Trophoblast cell (in vitro differentiated cells and primary cell): ENCODE data around the gene RTN1.

ENCODE experiments used
- DNase-seq, 2 donors: peaks; one replicate each; pipeline ENCODE4 v3.0.0-alpha.2; 2016
- H2AFZ ChIP-seq: 2 replicates; pipeline ENCODE4 v1.6.1; 2013; ENCODE audit warnings: low read length, moderate library complexity, mild to moderate bottlenecking; ENCODE audit not compliant: insufficient read depth, poor library complexity
- H2AK5ac ChIP-seq: 2 replicates; pipeline ENCODE4 v1.6.1; 2013; ENCODE audit warnings: mild to moderate bottlenecking, low read length
- H2BK120ac ChIP-seq: 2 replicates; pipeline ENCODE4 v1.6.1; 2013; ENCODE audit warnings: low read length, mild to moderate bottlenecking, moderate library complexity; ENCODE audit not compliant: insufficient read depth, poor library complexity
- H2BK12ac ChIP-seq: 2 replicates; pipeline ENCODE4 v1.6.1; 2013; ENCODE audit warnings: mild to moderate bottlenecking, low read length, moderate library complexity
- H2BK5ac ChIP-seq: 2 replicates; pipeline ENCODE4 v1.6.1; 2013; ENCODE audit warnings: low read length, low read depth, moderate library complexity, mild to moderate bottlenecking; ENCODE audit not compliant: poor library complexity
- H3K14ac ChIP-seq: 2 replicates; pipeline ENCODE4 v1.6.1; 2013; ENCODE audit warnings: mild to moderate bottlenecking, low read length
- H3K18ac ChIP-seq: 2 replicates; pipeline ENCODE4 v1.6.1; 2013; ENCODE audit warnings: mild to moderate bottlenecking, low read length
- H3K23ac ChIP-seq: 2 replicates; pipeline ENCODE4 v1.6.1; 2013; ENCODE audit warnings: low read length
- H3K27ac ChIP-seq: 2 replicates; pipeline ENCODE4 v1.5.1; 2013; ENCODE audit warnings: low read depth, mild to moderate bottlenecking, inconsistent platforms, low read length, moderate library complexity
- H3K27me3 ChIP-seq: 2 replicates; pipeline ENCODE4 v1.6.1; 2013; ENCODE audit warnings: inconsistent platforms, mild to moderate bottlenecking, low read length, moderate library complexity; ENCODE audit not compliant: insufficient read depth
- H3K36me3 ChIP-seq, 2 experiments: 1 replicate in 1 of 2; 2 replicates in 1 of 2; pipeline ENCODE4 v1.6.1; 2013; ENCODE audit warnings: low read length in 2 of 2, mild to moderate bottlenecking in 2 of 2, moderate library complexity in 1 of 2; ENCODE audit not compliant: insufficient read depth in 2 of 2, control insufficient read depth in 1 of 2
- H3K4ac ChIP-seq: 2 replicates; pipeline ENCODE4 v1.6.1; 2013; ENCODE audit warnings: low read depth, mild to moderate bottlenecking, low read length, moderate library complexity
- H3K4me1 ChIP-seq, 2 experiments: 1 replicate in 1 of 2; 2 replicates in 1 of 2; pipeline ENCODE4 v1.6.1; 2013; ENCODE audit warnings: low read length in 2 of 2, mild to moderate bottlenecking in 2 of 2, moderate library complexity in 1 of 2; ENCODE audit not compliant: insufficient read depth in 2 of 2, control insufficient read depth in 1 of 2
- H3K4me2 ChIP-seq: 2 replicates; pipeline ENCODE4 v1.6.1; 2013; ENCODE audit warnings: inconsistent platforms, mild to moderate bottlenecking, low read length, moderate library complexity
- H3K4me3 ChIP-seq: 2 replicates; pipeline ENCODE4 v1.5.1; 2013; ENCODE audit warnings: mild to moderate bottlenecking, low read depth, low read length, inconsistent platforms
- H3K79me1 ChIP-seq: one replicate; pipeline ENCODE4 v1.6.1; 2013; ENCODE audit warnings: low read length
- H3K79me2 ChIP-seq: 2 replicates; pipeline ENCODE4 v1.6.1; 2013; ENCODE audit warnings: low read length, mild to moderate bottlenecking; ENCODE audit not compliant: control insufficient read depth, insufficient read depth, poor library complexity
- H3K9ac ChIP-seq: 2 replicates; pipeline ENCODE4 v1.6.1; 2013; ENCODE audit warnings: mild to moderate bottlenecking, low read length
- H3K9me3 ChIP-seq: 2 replicates; pipeline ENCODE4 v1.6.1; 2013; ENCODE audit warnings: low read depth, mild to moderate bottlenecking, control low read depth, inconsistent platforms, low read length; ENCODE audit not compliant: insufficient read depth
- H4K12ac ChIP-seq: 2 replicates; pipeline ENCODE4 v1.6.1; 2013; ENCODE audit warnings: low read depth, mild to moderate bottlenecking, low read length, moderate library complexity
- H4K8ac ChIP-seq: 2 replicates; pipeline ENCODE4 v1.6.1; 2013; ENCODE audit warnings: low read depth, mild to moderate bottlenecking, low read length, moderate library complexity
- H4K91ac ChIP-seq: one replicate; pipeline ENCODE4 v1.6.1; 2013; ENCODE audit warnings: low read depth, mild to moderate bottlenecking, low read length, moderate library complexity
- WGBS: extraction: QIAGEN DNeasy Blood & Tissue Kit; methylation state at CpG from one replicate; pipeline ENCODE4 v1.1.7; 2013; ENCODE audit warnings: missing lambda C conversion rate; ENCODE audit not compliant: insufficient read length, insufficient coverage; ENCODE audit errors: extremely low coverage; 5-methylcytosine and 5-hydroxymethylcytosine counted together

Gene RTN1

GRCh38 chr14:59755409-59756135, 115.0 kb downstream of the RTN1 start:
- Histone ChIP-seq H2AK5ac (no peak overlapping the region), H3K9me3 (no peaks in the 10 kb centered on the region), H2BK12ac (no peak overlapping the region), H3K4ac (no peak overlapping the region), H3K27me3 (no peaks in the 10 kb centered on the region), H3K18ac (no peak overlapping the region), H3K23ac (no peak overlapping the region), H2BK120ac (no peak overlapping the region), H3K4me1 (no peaks in the 10 kb centered on the region), H3K27ac (no peak overlapping the region), H3K79me2 (no peaks in the 10 kb centered on the region), H2BK5ac (no peak overlapping the region), H3K14ac (no peak overlapping the region), H3K4me3 (no peak overlapping the region), H4K8ac (no peak overlapping the region), H4K12ac (no peak overlapping the region), H2AFZ (no peak overlapping the region), H3K79me1 (no peaks in the 10 kb centered on the region), H4K91ac (no peak overlapping the region), H3K4me2 (no peak overlapping the region), H3K9ac (no peak overlapping the region), H3K36me3 (no peaks in the 10 kb centered on the region)
- DNase-seq = no peak
- no CpG with 5 or more reads among the region's 1 CpG for WGBS

DNA sequence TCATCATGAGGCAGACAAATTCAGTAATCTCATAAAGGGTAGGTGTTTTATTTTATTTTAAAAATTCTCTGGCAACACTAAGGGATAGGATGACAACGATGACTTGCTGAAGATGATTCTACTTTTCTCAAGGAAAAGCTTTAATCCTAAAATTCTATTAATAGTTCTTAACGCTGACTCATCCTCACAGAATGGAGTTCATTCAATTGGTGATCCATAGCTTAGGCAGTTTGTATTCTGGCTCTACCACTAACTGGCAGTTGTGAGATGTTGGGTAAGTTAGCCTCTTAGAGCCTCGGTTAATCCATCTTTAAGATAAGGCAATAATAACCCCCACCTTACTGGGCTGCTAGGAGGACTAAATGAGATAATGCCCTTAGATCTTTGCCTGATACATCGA, 116.3 kb downstream of the RTN1 start:
- no peak overlapping the region for H2BK12ac ChIP-seq
- H3K36me3 ChIP-seq = no peaks in the 10 kb centered on the region
- H3K79me2 ChIP-seq = no peaks in the 10 kb centered on the region
- no peak overlapping the region for H2AK5ac ChIP-seq
- no peak overlapping the region for H2BK5ac ChIP-seq
- DNase-seq = no peak
- H3K4ac ChIP-seq = no peak overlapping the region
- H3K27ac ChIP-seq = no peak overlapping the region
- no peaks in the 10 kb centered on the region for H3K27me3 ChIP-seq
- no peaks in the 10 kb centered on the region for H3K4me1 ChIP-seq
- no peak overlapping the region for H2AFZ ChIP-seq
- no peak overlapping the region for H2BK120ac ChIP-seq
- no peak overlapping the region for H3K14ac ChIP-seq
- no peak overlapping the region for H3K9ac ChIP-seq
- WGBS = no CpG with 5 or more reads among the region's 4 CpGs
- H4K12ac ChIP-seq = no peak overlapping the region
- no peak overlapping the region for H4K91ac ChIP-seq
- no peak overlapping the region for H3K23ac ChIP-seq
- no peak overlapping the region for H3K4me2 ChIP-seq
- no peaks in the 10 kb centered on the region for H3K9me3 ChIP-seq
- H4K8ac ChIP-seq = no peak overlapping the region
- no peaks in the 10 kb centered on the region for H3K79me1 ChIP-seq
- no peak overlapping the region for H3K4me3 ChIP-seq
- no peak overlapping the region for H3K18ac ChIP-seq

DNA sequence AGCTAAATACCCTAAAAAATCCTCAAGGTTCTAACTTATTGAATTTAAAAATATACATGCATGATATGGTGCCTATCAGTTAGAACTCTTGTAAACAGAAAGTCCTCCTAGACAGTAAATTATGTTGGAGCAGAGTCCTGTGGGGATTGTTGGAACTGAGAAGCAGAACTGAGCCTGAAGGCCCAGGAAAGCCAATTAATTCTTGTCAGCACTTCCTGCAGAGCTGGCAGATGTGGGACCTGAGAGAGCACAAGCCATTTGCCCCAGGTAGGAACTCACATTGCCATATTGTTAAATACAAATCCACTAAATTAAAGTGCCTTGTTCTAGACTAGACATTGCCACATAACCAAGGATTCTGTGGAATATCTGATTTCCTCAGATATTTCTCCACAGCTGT, 117.1 kb downstream of the RTN1 start:
- no peaks in the 10 kb centered on the region for H3K79me1 ChIP-seq
- H2BK12ac ChIP-seq = no peak overlapping the region
- no peak overlapping the region for H2AK5ac ChIP-seq
- no peak overlapping the region for H3K4me3 ChIP-seq
- H4K91ac ChIP-seq = no peak overlapping the region
- no peaks in the 10 kb centered on the region for H3K9me3 ChIP-seq
- no peak overlapping the region for H3K4me2 ChIP-seq
- no peak overlapping the region for H3K23ac ChIP-seq
- no peak overlapping the region for H3K9ac ChIP-seq
- no peaks in the 10 kb centered on the region for H3K36me3 ChIP-seq
- H3K4me1 ChIP-seq = no peaks in the 10 kb centered on the region
- no peak overlapping the region for H4K8ac ChIP-seq
- no peak overlapping the region for H2AFZ ChIP-seq
- H3K14ac ChIP-seq = no peak overlapping the region
- H2BK120ac ChIP-seq = no peak overlapping the region
- H3K27ac ChIP-seq = no peak overlapping the region
- no peak for DNase-seq
- no peak overlapping the region for H2BK5ac ChIP-seq
- no peaks in the 10 kb centered on the region for H3K27me3 ChIP-seq
- no peak overlapping the region for H4K12ac ChIP-seq
- H3K18ac ChIP-seq = no peak overlapping the region
- H3K4ac ChIP-seq = no peak overlapping the region
- no peaks in the 10 kb centered on the region for H3K79me2 ChIP-seq

GRCh38 chr14:59751578-59751977, 119.0 kb downstream of the RTN1 start:
- Histone ChIP-seq H2BK120ac (no peak overlapping the region), H2BK12ac (no peak overlapping the region), H3K4me3 (no peak overlapping the region), H3K27me3 (no peaks in the 10 kb centered on the region), H3K27ac (no peak overlapping the region), H2AK5ac (no peak overlapping the region), H3K4ac (no peak overlapping the region), H3K9me3 (no peaks in the 10 kb centered on the region), H2BK5ac (no peak overlapping the region), H3K4me1 (no peaks in the 10 kb centered on the region), H3K23ac (no peak overlapping the region), H4K12ac (no peak overlapping the region), H3K79me2 (no peaks in the 10 kb centered on the region), H3K14ac (no peak overlapping the region), H3K18ac (no peak overlapping the region), H2AFZ (no peak overlapping the region), H3K4me2 (no peak overlapping the region), H3K79me1 (no peaks in the 10 kb centered on the region), H3K9ac (no peak overlapping the region), H3K36me3 (no peaks in the 10 kb centered on the region), H4K91ac (no peak overlapping the region), H4K8ac (no peak overlapping the region)
- DNase-seq = no peak
- WGBS = no CpG with 5 or more reads among the region's 3 CpGs
